Measurements from ENCODE around the gene INCENP. TPM values are rescaled to one million over a fixed set of nuclear protein-coding genes. Genes with fewer than 3 reads are reported as not detected.

Gene INCENP
- total and polyA plus RNA-seq, 2 of the 13 experiments (the other 11 are each of a cell fraction or from before 2014, with no cell fraction given): 14.1 to 37.3 TPM

DNA sequence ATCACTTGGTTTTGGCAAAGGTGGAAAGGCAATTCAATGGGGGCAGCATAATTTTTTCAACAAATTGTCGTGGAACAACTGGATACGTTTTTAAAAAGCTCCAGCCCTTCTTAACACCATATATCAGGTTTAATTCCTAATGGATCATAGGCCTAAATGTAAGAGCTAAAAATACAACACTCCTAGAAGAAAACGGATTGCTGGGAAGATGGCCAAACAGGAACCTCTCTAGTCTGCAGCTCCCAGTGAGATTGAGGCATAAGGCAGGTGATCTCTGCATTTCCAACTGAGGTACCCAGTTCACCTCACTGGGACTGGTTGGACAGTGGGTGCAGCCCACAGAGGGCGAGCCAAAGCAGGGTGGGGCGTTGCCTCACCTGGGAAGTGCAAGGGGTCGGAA, 33.8 kb downstream of the INCENP start (continued):
- TF ChIP-seq, protein P1, sequence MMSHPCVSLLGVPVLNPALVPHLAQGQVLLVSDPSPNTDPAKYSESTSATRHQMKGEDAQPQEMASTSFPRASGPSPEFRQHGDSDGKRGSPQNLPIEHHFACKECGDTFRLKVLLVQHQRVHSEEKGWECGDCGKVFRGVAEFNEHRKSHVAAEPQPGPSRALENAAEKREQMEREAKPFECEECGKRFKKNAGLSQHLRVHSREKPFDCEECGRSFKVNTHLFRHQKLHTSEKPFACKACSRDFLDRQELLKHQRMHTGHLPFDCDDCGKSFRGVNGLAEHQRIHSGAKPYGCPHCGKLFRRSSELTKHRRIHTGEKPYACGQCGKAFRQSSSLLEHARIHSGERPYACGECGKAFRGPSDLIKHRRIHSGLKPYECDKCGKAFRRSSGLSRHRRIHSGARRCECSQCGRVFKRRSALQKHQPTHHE (CRISPR knock-in tag; IDR thresholded peaks at IDR 0.05; ENCODE audit: borderline replicate concordance): no peak
- TF ChIP-seq KDM6A (CRISPR knock-in tag; IDR thresholded peaks at IDR 0.05; ENCODE audit: low read depth) (no peak), MATR3 (CRISPR knock-in tag; IDR thresholded peaks at IDR 0.05) (no peak), ZNF180 (CRISPR knock-in tag; IDR thresholded peaks at IDR 0.05; ENCODE audit: borderline replicate concordance, low read depth) (no peak)

GRCh38 chr11:62166371-62166770, 42.6 kb downstream of the INCENP start:
- H4K20me1 ChIP-seq (ENCODE audit: insufficient read depth, low read length): no peaks in the 10 kb centered on the region
- H3K27ac ChIP-seq (ENCODE audit: extremely low read length, insufficient read depth, low read length): no peak overlapping the region
- intact Hi-C loops (cut with micrococcal nuclease; ENCODE audit: unreplicated experiment) (no loop called here), in situ Hi-C loops (cut with HindIII; ENCODE audit: extremely low pct_ligation_motif_present, low pct_unique_long_range_greater_than_20kb) (no loop called here)
- DNase-seq (ENCODE audit: low spot score): no peak
- ATAC-seq: no peak
- H3K36me3 ChIP-seq (replicated peaks in 1 of 2; ENCODE audit: control insufficient read depth in 1 of 2, insufficient read depth in 2 of 2, low read length in 2 of 2): no peaks in the 10 kb centered on the region
- no peaks in the 10 kb centered on the region for H3K4me1 ChIP-seq (ENCODE audit: insufficient read depth, low read length)
- 43% methylated on average over 7 of the region's 10 CpGs for WGBS (ENCODE audit: low lambda C conversion rate)
- peaks cover 2 to 28% of the 10 kb centered on the region in 2 experiments; a peak in 4 of 5 replicates for H3K27me3 ChIP-seq (ENCODE audit: control insufficient read depth in 1 of 2, insufficient read depth in 2 of 2, low read length in 2 of 2)
- H2AFZ ChIP-seq (ENCODE audit: low read length): no peak overlapping the region
- no peak overlapping the region for H3K4me3 ChIP-seq (replicated peaks in 1 of 3; ENCODE audit: insufficient read depth in 1 of 3, low read depth in 2 of 3, low read length in 3 of 3)
- no peaks in the 10 kb centered on the region for H3K79me2 ChIP-seq (ENCODE audit: insufficient read depth, low read length)
- FAIRE-seq: no peak
- no peaks in the 10 kb centered on the region for H3K9me3 ChIP-seq (ENCODE audit: low read length)
- H3K9ac ChIP-seq (ENCODE audit: insufficient read depth, low read depth, low read length): no peak overlapping the region
- no peak for TF ChIP-seq HNF1B (CRISPR knock-in tag; IDR thresholded peaks at IDR 0.05)
- BruUV-seq (replicated peaks): no TSS peak
- POLR2A ChIA-PET: no interaction called here
- CTCF ChIA-PET (ENCODE audit: low intra/inter-chr PET ratio, low total read pairs): no interaction called here
- no peak overlapping the region for H3K4me2 ChIP-seq (ENCODE audit: low read depth, low read length)

Data from HepG2 (cell line).